Caco-2 (cell line): ENCODE measurements around the gene FARP1. TPM values are rescaled to one million over a fixed set of nuclear protein-coding genes. Genes with fewer than 3 reads are reported as not detected.

Experiments used
- BruUV-seq: library from RNA; stranded (reverse); fragments of 400-500 nt; replicated peaks from 2 replicates; lab custom pipeline; 2021; lab: Mats Ljungman, UMichigan
- CTCF ChIA-PET: fragments of 300-600 bp; sonication (Branson Sonifier 250); formaldehyde crosslinking; loops from one replicate; lab custom pipeline; 2022; ENCODE audit warnings: antibody characterized with exemption; lab: Charles Lee
- POLR2A ChIA-PET: fragments of 300-600 bp; sonication (Branson Sonifier 250); formaldehyde crosslinking; loops from one replicate; lab custom pipeline; 2022; ENCODE audit warnings: antibody characterized with exemption; lab: Charles Lee
- DNase-seq, 2 experiments: peaks; one replicate each; pipeline versions ENCODE4 v3.0.0 to v3.0.0-alpha.2; 2020 to 2022
- H3K27me3 ChIP-seq: replicated peaks from 2 replicates; pipeline ENCODE4 v1.6.0; 2011; ENCODE audit warnings: low read length; ENCODE audit not compliant: control insufficient read depth, insufficient read depth
- H3K36me3 ChIP-seq: 2 replicates; pipeline ENCODE4 v1.5.1; 2011; ENCODE audit warnings: low read length; ENCODE audit not compliant: control insufficient read depth, insufficient read depth
- H3K4me1 ChIP-seq: fragments of 250-450 bp; sonication (Bioruptor Pico); 2 replicates; pipeline ENCODE4 v1.5.1; 2020; ENCODE audit warnings: mild to moderate bottlenecking
- H3K4me3 ChIP-seq: 2 replicates; pipeline ENCODE4 v1.5.1; 2011; ENCODE audit warnings: low read depth, mild to moderate bottlenecking, control low read depth, low read length
- H3K9me3 ChIP-seq: fragments of 250-450 bp; sonication (Bioruptor Pico); 2 replicates; pipeline ENCODE4 v1.5.1; 2020; ENCODE audit warnings: mild to moderate bottlenecking, moderate library complexity
- H3K27ac Mint-ChIP-seq: one replicate; pipeline ENCODE4 v1.8.0; 2022; ENCODE audit warnings: mixed read lengths; ENCODE audit not compliant: unreplicated experiment
- H3K27me3 Mint-ChIP-seq: one replicate; pipeline ENCODE4 v1.8.0; 2022; ENCODE audit warnings: mixed read lengths; ENCODE audit not compliant: insufficient read depth, unreplicated experiment
- H3K36me3 Mint-ChIP-seq: one replicate; pipeline ENCODE4 v1.8.0; 2022; ENCODE audit warnings: mild to moderate bottlenecking, mixed read lengths; ENCODE audit not compliant: insufficient read depth, unreplicated experiment
- H3K4me1 Mint-ChIP-seq: one replicate; pipeline ENCODE4 v1.8.0; 2022; ENCODE audit warnings: low read depth, mixed read lengths; ENCODE audit not compliant: unreplicated experiment
- H3K4me3 Mint-ChIP-seq: one replicate; pipeline ENCODE4 v1.8.0; 2022; ENCODE audit warnings: mild to moderate bottlenecking, moderate library complexity, mixed read lengths; ENCODE audit not compliant: unreplicated experiment
- H3K9me3 Mint-ChIP-seq: one replicate; pipeline ENCODE4 v1.8.0; 2022; ENCODE audit warnings: mixed read lengths; ENCODE audit not compliant: unreplicated experiment
- intact Hi-C: fragments of 100-400 bp; cut with micrococcal nuclease; formaldehyde crosslinking; loops from one replicate; pipeline ENCODE4 v1.10.0; 2022; ENCODE audit not compliant: unreplicated experiment
- total RNA-seq: library from RNA; stranded (reverse); gene quantifications from 2 replicates; pipeline ENCODE4 v1.2.3, GENCODE V29; 2022
- TF ChIP-seq, protein P1 (sequence below), 2 experiments: fragments of 200-600 bp in 1 of 2; IDR thresholded peaks; 1 replicate in 1 of 2; 2 replicates in 1 of 2; pipeline versions ENCODE4 v1.5.1 to v1.8.0; 2011 to 2022; ENCODE audit warnings: antibody characterized with exemption in 1 of 2, control low read depth in 1 of 2, inconsistent platforms in 1 of 2, low read depth in 1 of 2, low read length in 1 of 2, mild to moderate bottlenecking in 1 of 2, moderate library complexity in 1 of 2; ENCODE audit not compliant: insufficient read depth in 1 of 2, severe bottlenecking in 1 of 2, unreplicated experiment in 1 of 2

The FARP1 gene
- total RNA-seq, 1 experiment from 2014 or later = 189 TPM

DNA sequence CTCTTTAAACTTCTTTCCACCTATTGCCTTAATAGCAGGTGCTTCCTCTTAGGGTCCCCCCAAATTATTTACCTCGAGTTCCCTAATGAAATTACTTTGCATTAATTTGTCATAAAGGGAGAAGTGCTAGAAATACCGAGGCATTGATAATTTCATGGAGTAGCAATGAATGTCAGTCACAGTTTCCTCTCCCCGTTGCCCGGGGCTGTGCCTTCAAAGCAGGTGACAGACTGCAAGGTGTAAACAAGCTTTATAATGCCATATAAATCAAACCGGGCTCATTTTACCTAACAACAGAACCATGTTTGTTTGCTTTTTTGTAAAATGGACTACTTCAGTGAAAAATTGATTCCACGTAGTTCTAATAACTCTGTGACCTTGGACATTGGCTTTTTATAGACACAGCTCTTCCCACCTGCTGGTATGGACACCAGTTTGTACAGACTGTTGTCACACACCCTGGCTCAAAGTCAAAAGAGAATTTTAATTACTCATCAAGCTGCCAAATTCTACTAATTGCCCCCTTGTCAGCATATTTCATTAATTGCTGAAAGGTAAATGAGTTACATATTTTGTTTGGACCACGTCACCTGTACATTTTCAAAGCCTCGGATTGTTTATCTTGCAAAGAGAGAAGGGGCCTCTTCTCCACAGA lies 262.9 kb downstream of the FARP1 start:
- Histone ChIP-seq H3K9me3 (no peaks in the 10 kb centered on the region), H3K36me3 (no peaks in the 10 kb centered on the region), H3K4me3 (no peak overlapping the region), H3K4me1 (peaks cover under 1% of the 10 kb centered on the region; the same call in 1 of the 2 replicates), H3K27me3 (no peaks in the 10 kb centered on the region)
- no peaks in the 10 kb centered on the region for H3K9me3 Mint-ChIP-seq
- no TSS peak for BruUV-seq
- DNase-seq = no peak
- TF ChIP-seq, protein P1, sequence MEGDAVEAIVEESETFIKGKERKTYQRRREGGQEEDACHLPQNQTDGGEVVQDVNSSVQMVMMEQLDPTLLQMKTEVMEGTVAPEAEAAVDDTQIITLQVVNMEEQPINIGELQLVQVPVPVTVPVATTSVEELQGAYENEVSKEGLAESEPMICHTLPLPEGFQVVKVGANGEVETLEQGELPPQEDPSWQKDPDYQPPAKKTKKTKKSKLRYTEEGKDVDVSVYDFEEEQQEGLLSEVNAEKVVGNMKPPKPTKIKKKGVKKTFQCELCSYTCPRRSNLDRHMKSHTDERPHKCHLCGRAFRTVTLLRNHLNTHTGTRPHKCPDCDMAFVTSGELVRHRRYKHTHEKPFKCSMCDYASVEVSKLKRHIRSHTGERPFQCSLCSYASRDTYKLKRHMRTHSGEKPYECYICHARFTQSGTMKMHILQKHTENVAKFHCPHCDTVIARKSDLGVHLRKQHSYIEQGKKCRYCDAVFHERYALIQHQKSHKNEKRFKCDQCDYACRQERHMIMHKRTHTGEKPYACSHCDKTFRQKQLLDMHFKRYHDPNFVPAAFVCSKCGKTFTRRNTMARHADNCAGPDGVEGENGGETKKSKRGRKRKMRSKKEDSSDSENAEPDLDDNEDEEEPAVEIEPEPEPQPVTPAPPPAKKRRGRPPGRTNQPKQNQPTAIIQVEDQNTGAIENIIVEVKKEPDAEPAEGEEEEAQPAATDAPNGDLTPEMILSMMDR (IDR thresholded peaks at IDR 0.05; ENCODE audit: insufficient read depth in 1 of 2, low read depth in 1 of 2, low read length in 1 of 2, severe bottlenecking in 1 of 2, unreplicated experiment in 1 of 2) = no peak
- no peaks in the 10 kb centered on the region for H3K27me3 Mint-ChIP-seq
- H3K4me1 Mint-ChIP-seq = no peaks in the 10 kb centered on the region
- peaks cover 59% of the 10 kb centered on the region for H3K36me3 Mint-ChIP-seq
- no peak overlapping the region for H3K27ac Mint-ChIP-seq
- no peak overlapping the region for H3K4me3 Mint-ChIP-seq
- CTCF ChIA-PET = interaction anchor here (0.5 to 1.4 kb wide), 3 partner anchors 11 to 342 kb away, joined by 3 to 7 read pairs (median 4); no protein-coding TSS in a partner anchor
- intact Hi-C loops = no loop called here
- POLR2A ChIA-PET = no interaction called here

DNA sequence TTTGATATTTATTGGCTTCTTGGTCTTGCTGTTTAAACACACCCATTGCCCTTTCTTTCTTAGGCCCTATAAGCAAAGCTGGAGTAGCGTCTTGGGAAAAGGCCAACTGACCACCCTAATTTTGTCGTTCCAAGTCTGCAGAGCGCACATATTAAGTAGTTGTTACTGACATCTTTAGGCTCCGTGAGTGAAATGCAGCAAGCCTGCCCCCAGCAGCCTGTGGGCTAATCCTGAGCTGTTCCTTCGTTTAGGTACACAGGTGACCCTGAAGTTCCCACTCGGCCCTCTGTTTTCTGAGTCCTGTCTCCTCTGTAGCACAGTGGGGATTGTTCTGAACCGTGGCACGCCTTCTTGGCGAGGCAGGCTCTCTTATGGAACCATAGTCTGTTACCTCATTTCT lies 263.5 kb downstream of the FARP1 start:
- intact Hi-C loops = no loop called here
- Histone ChIP-seq H3K9me3 (no peaks in the 10 kb centered on the region), H3K27me3 (no peaks in the 10 kb centered on the region), H3K36me3 (no peaks in the 10 kb centered on the region), H3K4me3 (no peak overlapping the region), H3K4me1 (no peaks in the 10 kb centered on the region)
- H3K9me3 Mint-ChIP-seq = no peaks in the 10 kb centered on the region
- TF ChIP-seq, protein P1 (IDR thresholded peaks at IDR 0.05; ENCODE audit: insufficient read depth in 1 of 2, low read depth in 1 of 2, low read length in 1 of 2, severe bottlenecking in 1 of 2, unreplicated experiment in 1 of 2) = no peak
- H3K27me3 Mint-ChIP-seq = no peaks in the 10 kb centered on the region
- ChIA-PET CTCF (no interaction called here), POLR2A (no interaction called here)
- no peak for DNase-seq
- peaks cover 65% of the 10 kb centered on the region for H3K36me3 Mint-ChIP-seq
- H3K4me1 Mint-ChIP-seq = no peaks in the 10 kb centered on the region
- no peak overlapping the region for H3K27ac Mint-ChIP-seq
- no TSS peak for BruUV-seq
- H3K4me3 Mint-ChIP-seq = no peak overlapping the region

DNA sequence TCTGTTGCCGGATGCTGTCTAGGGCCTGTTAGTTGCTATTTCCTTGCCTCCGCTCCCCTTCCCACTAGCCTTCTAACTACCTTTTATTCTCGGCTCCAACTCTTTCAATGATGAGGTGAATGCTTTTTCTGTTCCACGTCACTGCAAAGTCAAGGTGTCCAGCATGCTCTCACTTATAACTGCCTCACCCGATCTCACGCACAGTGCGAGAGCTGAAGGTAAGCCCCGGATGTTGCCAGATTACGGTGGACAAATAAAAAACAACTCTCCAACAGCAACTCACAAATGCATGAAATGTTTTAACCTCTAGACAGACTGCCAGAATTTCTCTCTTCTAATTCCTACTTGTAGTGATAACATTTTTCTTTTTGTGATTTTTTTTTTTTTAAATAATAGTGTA lies 264.1 kb downstream of the FARP1 start:
- Mint-ChIP-seq H3K27me3 (no peaks in the 10 kb centered on the region), H3K27ac (no peak overlapping the region), H3K36me3 (peaks cover 68% of the 10 kb centered on the region), H3K4me1 (no peaks in the 10 kb centered on the region), H3K4me3 (no peak overlapping the region), H3K9me3 (no peaks in the 10 kb centered on the region)
- Histone ChIP-seq H3K4me1 (no peaks in the 10 kb centered on the region), H3K4me3 (no peak overlapping the region), H3K9me3 (no peaks in the 10 kb centered on the region), H3K36me3 (no peaks in the 10 kb centered on the region), H3K27me3 (no peaks in the 10 kb centered on the region)
- TF ChIP-seq, protein P1 (IDR thresholded peaks at IDR 0.05; ENCODE audit: insufficient read depth in 1 of 2, low read depth in 1 of 2, low read length in 1 of 2, severe bottlenecking in 1 of 2, unreplicated experiment in 1 of 2) = no peak
- BruUV-seq = no TSS peak
- intact Hi-C loops = no loop called here
- no peak for DNase-seq
- CTCF ChIA-PET = no interaction called here
- POLR2A ChIA-PET = no interaction called here
